Activated B cell treated with CpG ODN at 0.5 μM for 24 hours (primary cell): Measurements from ENCODE around the gene HERPUD1. TPM values are rescaled to one million over a fixed set of nuclear protein-coding genes. Genes with fewer than 3 reads are reported as not detected.

ENCODE experiments used
- ATAC-seq: fragments of 200-7000 bp; cut with Tn5 transposase; one replicate; pipeline ENCODE4 v1.10.0; 2021; ENCODE audit warnings: low read depth, mild to moderate bottlenecking, moderate library complexity
- CTCF ChIA-PET: fragments of 350-600 bp; sonication (Branson Sonifier 250); formaldehyde crosslinking; loops from one replicate; lab custom pipeline; 2021; ENCODE audit warnings: antibody characterized with exemption; lab: Charles Lee
- POLR2A ChIA-PET: fragments of 350-600 bp; sonication (Branson Sonifier 250); formaldehyde crosslinking; loops from one replicate; lab custom pipeline; 2021; ENCODE audit warnings: antibody characterized with exemption; lab: Charles Lee
- DNase-seq: peaks from one replicate; pipeline ENCODE4 v3.0.0; 2022
- H3K27ac Mint-ChIP-seq: one replicate; pipeline ENCODE4 v1.8.0; 2020; ENCODE audit warnings: mixed read lengths
- H3K27me3 Mint-ChIP-seq: one replicate; pipeline ENCODE4 v1.8.0; 2021; ENCODE audit warnings: mixed read lengths
- H3K36me3 Mint-ChIP-seq: one replicate; pipeline ENCODE4 v1.8.0; 2021; ENCODE audit warnings: low read depth, mixed read lengths
- H3K4me1 Mint-ChIP-seq: one replicate; pipeline ENCODE4 v1.8.0; 2021; ENCODE audit warnings: mixed read lengths
- H3K4me3 Mint-ChIP-seq: one replicate; pipeline ENCODE4 v1.8.0; 2020; ENCODE audit warnings: mild to moderate bottlenecking, mixed read lengths
- H3K9me3 Mint-ChIP-seq: one replicate; pipeline ENCODE4 v1.8.0; 2020; ENCODE audit warnings: mixed read lengths
- CTCF ChIP-seq: fragments of 200-600 bp; IDR thresholded peaks from one replicate; pipeline ENCODE4 v1.8.0; 2022; ENCODE audit warnings: antibody characterized with exemption, mild to moderate bottlenecking
- intact Hi-C: fragments of 100-400 bp; cut with micrococcal nuclease; formaldehyde crosslinking; loops from one replicate; pipeline ENCODE4 v1.15.1; 2024
- total RNA-seq: library from RNA; stranded (reverse); gene quantifications from 2 replicates; pipeline ENCODE4 v1.2.3, GENCODE V29; 2022

Gene HERPUD1
- total RNA-seq, 1 donor from 2014 or later, result 820 TPM

- ATAC-seq (peak; percentile 16), DNase-seq (no peak)
- Mint-ChIP-seq H3K36me3 (no peaks in the 10 kb centered on the region), H3K4me3 (peak overlapping the region; percentile 61), H3K4me1 (peaks cover 77% of the 10 kb centered on the region), H3K9me3 (peaks cover 3% of the 10 kb centered on the region), H3K27me3 (no peaks in the 10 kb centered on the region), H3K27ac (peak overlapping the region; percentile 96)
- no peak for TF ChIP-seq CTCF
- ChIA-PET CTCF (interaction anchor here (1.0 to 2.4 kb wide), 4 partner anchors 12 to 73 kb away, joined by 3 to 13 read pairs (median 5); partner anchors contain the start of gene HERPUD1), POLR2A (interaction anchor here (0.5 to 20.0 kb wide), 7 partner anchors 8 to 625 kb away, joined by 3 to 795 read pairs (median 6); partner anchors contain the start of gene HERPUD1)
- intact Hi-C loops, result no loop called here
Measured at GRCh38 chr16:56919099-56919800, 12.7 kb upstream of the HERPUD1 start.

GRCh38 chr16:56921571-56921970, 10.4 kb upstream of the HERPUD1 start:
- no peak overlapping the region for H3K27ac Mint-ChIP-seq
- ATAC-seq (no peak), DNase-seq (no peak)
- H3K27me3 Mint-ChIP-seq, result no peaks in the 10 kb centered on the region
- intact Hi-C loops, result no loop called here
- POLR2A ChIA-PET, result interaction anchor here (1.1 to 20.0 kb wide), 2 partner anchors 9 to 16 kb away, joined by 3 to 795 read pairs; partner anchors contain the start of gene HERPUD1
- peaks cover 62% of the 10 kb centered on the region for H3K4me1 Mint-ChIP-seq
- TF ChIP-seq CTCF, result no peak
- H3K9me3 Mint-ChIP-seq, result peaks cover 3% of the 10 kb centered on the region
- no peak overlapping the region for H3K4me3 Mint-ChIP-seq
- H3K36me3 Mint-ChIP-seq, result no peaks in the 10 kb centered on the region
- CTCF ChIA-PET, result no interaction called here

- ATAC-seq, result no peak
- ChIA-PET POLR2A (interaction anchor here (0.9 to 20.0 kb wide), 2 partner anchors 13 to 14 kb away, joined by 4 to 795 read pairs; partner anchors contain the start of gene HERPUD1), CTCF (no interaction called here)
- H3K9me3 Mint-ChIP-seq, result no peaks in the 10 kb centered on the region
- peaks cover 54% of the 10 kb centered on the region for H3K4me1 Mint-ChIP-seq
- TF ChIP-seq CTCF, result no peak
- H3K36me3 Mint-ChIP-seq, result no peaks in the 10 kb centered on the region
- H3K27ac Mint-ChIP-seq, result no peak overlapping the region
- no peaks in the 10 kb centered on the region for H3K27me3 Mint-ChIP-seq
- H3K4me3 Mint-ChIP-seq, result no peak overlapping the region
- no peak for DNase-seq
- intact Hi-C loops, result no loop called here
Measured at GRCh38 chr16:56923481-56924091, 8.4 kb upstream of the HERPUD1 start.

GRCh38 chr16:56927471-56927870, 4.5 kb upstream of the HERPUD1 start:
- ChIA-PET CTCF (interaction anchor here (1.1 kb wide), 1 partner anchor 58 kb away, joined by 3 read pairs; no protein-coding TSS in a partner anchor), POLR2A (interaction anchor here (0.7 to 22.7 kb wide), 7 partner anchors 9 to 198 kb away, joined by 3 to 795 read pairs (median 3); partner anchors contain the start of gene HERPUD1)
- Mint-ChIP-seq H3K36me3 (peaks cover 4% of the 10 kb centered on the region), H3K4me3 (no peak overlapping the region), H3K9me3 (no peaks in the 10 kb centered on the region), H3K4me1 (peaks cover 48% of the 10 kb centered on the region), H3K27ac (peak overlapping the region; percentile 41), H3K27me3 (no peaks in the 10 kb centered on the region)
- intact Hi-C loops, result no loop called here
- no peak for TF ChIP-seq CTCF
- no peak for DNase-seq
- no peak for ATAC-seq
